Right atrium auricular region (tissue), 2 donors: ENCODE data around the gene TRIM7. TPM values are rescaled to one million over a fixed set of nuclear protein-coding genes. Genes with fewer than 3 reads are reported as not detected.
"Not testable (repeated sequence)": the region's sequence is repeated elsewhere in the genome, so short reads cannot be mapped to it uniquely, and the experiment has no call there.

Experiments used
- DNase-seq: peaks from one replicate; pipeline ENCODE4 v3.0.0-alpha.2; 2019; ENCODE audit warnings: low spot score
- H3K27ac ChIP-seq, 2 donors: fragments of 200-600 bp; sonication (generic); 1 replicate in 1 of 2; 2 replicates in 1 of 2; pipeline ENCODE4 v1.5.1; 2016 to 2019
- H3K27me3 ChIP-seq, 2 donors: fragments of 200-600 bp; sonication (generic); one replicate each; pipeline versions ENCODE4 v1.5.1 to v1.6.0; 2017 to 2019
- H3K36me3 ChIP-seq: fragments of 200-600 bp; sonication (generic); one replicate; pipeline ENCODE4 v1.5.1; 2016
- H3K4me1 ChIP-seq, 2 donors: fragments of 200-600 bp; sonication (generic); one replicate each; pipeline versions ENCODE4 v1.5.1 to v1.6.0; 2017 to 2019
- H3K4me3 ChIP-seq, 2 donors: fragments of 200-600 bp; sonication (generic); 1 replicate in 1 of 2; 2 replicates in 1 of 2; pipeline ENCODE4 v1.5.1; 2017 to 2019; ENCODE audit warnings: mild to moderate bottlenecking in 1 of 2, moderate library complexity in 1 of 2
- H3K9me3 ChIP-seq, 2 donors: fragments of 200-600 bp; sonication (generic); one replicate each; pipeline ENCODE4 v1.5.1; 2019
- total RNA-seq, 2 donors: library from RNA; depleted of rRNA; stranded (reverse); fragments of >200 nt; gene quantifications; one replicate each; pipeline ENCODE4 v1.1.0, GENCODE V29; 2016
- TF ChIP-seq, protein P1 (sequence below), 2 donors: fragments of 200-600 bp; sonication (generic); IDR thresholded peaks; one replicate each; pipeline ENCODE4 v1.5.1; 2019; ENCODE audit warnings: antibody characterized with exemption in 2 of 2

TRIM7 gene
- total RNA-seq, 2 donors from 2014 or later: 4.1 to 7.7 TPM

- Histone ChIP-seq H3K4me1 (peaks cover 0 to 20% of the 10 kb centered on the region in 2 donors), H3K27ac (no peak overlapping the region), H3K36me3 (no peaks in the 10 kb centered on the region), H3K9me3 (no peaks in the 10 kb centered on the region), H3K4me3 (no peak overlapping the region), H3K27me3 (peaks cover 24 to 40% of the 10 kb centered on the region in 2 donors)
- DNase-seq: no peak
- TF ChIP-seq, protein P1, sequence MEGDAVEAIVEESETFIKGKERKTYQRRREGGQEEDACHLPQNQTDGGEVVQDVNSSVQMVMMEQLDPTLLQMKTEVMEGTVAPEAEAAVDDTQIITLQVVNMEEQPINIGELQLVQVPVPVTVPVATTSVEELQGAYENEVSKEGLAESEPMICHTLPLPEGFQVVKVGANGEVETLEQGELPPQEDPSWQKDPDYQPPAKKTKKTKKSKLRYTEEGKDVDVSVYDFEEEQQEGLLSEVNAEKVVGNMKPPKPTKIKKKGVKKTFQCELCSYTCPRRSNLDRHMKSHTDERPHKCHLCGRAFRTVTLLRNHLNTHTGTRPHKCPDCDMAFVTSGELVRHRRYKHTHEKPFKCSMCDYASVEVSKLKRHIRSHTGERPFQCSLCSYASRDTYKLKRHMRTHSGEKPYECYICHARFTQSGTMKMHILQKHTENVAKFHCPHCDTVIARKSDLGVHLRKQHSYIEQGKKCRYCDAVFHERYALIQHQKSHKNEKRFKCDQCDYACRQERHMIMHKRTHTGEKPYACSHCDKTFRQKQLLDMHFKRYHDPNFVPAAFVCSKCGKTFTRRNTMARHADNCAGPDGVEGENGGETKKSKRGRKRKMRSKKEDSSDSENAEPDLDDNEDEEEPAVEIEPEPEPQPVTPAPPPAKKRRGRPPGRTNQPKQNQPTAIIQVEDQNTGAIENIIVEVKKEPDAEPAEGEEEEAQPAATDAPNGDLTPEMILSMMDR (IDR thresholded peaks at IDR 0.05): no peak
Observed at GRCh38 chr5:181170237-181170825, 34.7 kb downstream of the TRIM7 start.

DNA sequence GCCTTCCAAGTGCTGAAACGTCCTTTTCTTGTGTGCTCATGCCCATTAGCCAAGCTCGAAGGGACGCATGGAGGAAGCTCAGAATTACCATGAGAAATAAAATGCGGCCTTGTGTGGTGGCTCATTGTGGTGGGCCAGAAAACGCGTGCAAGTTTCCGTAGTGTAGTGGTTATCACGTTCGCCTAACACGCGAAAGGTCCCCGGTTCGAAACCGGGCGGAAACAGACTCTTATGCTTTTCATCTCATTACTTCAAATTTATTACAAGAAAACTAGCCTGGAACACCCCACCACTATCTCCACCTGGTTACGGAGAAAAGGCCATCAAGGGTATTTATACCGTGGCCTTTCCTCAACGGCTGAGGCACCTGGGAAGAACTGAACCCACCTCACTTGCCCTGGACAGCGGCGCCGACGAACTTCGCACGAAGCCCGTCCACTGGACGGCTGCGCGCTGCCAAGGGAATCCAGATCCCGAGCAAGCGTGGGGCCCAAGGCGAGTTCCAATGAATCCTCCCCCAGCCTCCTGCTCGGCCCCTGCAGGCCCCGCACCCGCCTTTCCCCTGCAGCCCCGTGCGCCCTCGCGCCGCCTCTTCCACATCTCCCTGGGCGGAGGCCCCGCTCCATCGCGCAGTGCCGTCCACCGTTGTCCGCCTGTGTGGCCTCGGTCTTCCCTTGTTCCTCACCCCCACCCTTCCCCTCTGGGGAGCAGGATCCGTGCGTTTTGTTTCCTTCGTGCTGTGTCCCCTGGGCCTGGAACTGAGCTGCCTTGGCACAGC, 35.3 kb downstream of the TRIM7 start:
- Histone ChIP-seq H3K4me1 (peaks cover 0 to 20% of the 10 kb centered on the region in 2 donors), H3K27me3 (peaks cover 24 to 39% of the 10 kb centered on the region in 2 donors)
- H3K36me3 ChIP-seq, H3K27ac ChIP-seq, H3K9me3 ChIP-seq, DNase-seq, H3K4me3 ChIP-seq: not testable (repeated sequence)

- H3K27me3 ChIP-seq: peaks cover 18 to 30% of the 10 kb centered on the region in 2 donors
- DNase-seq: no peak
Observed at GRCh38 chr5:181168595-181169118, 36.3 kb downstream of the TRIM7 start.

GRCh38 chr5:181167814-181168488, 37.0 kb downstream of the TRIM7 start:
- peaks cover 0 to 8% of the 10 kb centered on the region in 2 donors for H3K4me1 ChIP-seq
- no peak overlapping the region for H3K27ac ChIP-seq
- TF ChIP-seq, protein P1 (IDR thresholded peaks at IDR 0.05): peak in 1 of 2 donors; percentile 16
- no peak for DNase-seq
- no peak overlapping the region for H3K4me3 ChIP-seq
- no peaks in the 10 kb centered on the region for H3K36me3 ChIP-seq
- H3K9me3 ChIP-seq: no peaks in the 10 kb centered on the region
- H3K27me3 ChIP-seq: peaks cover 12 to 24% of the 10 kb centered on the region in 2 donors

More at GRCh38 chr5:181168595-181169118, 36.3 kb downstream of the TRIM7 start:
- Histone ChIP-seq H3K27ac (no peak overlapping the region), H3K9me3 (no peaks in the 10 kb centered on the region), H3K36me3 (no peaks in the 10 kb centered on the region), H3K4me1 (peaks cover 0 to 15% of the 10 kb centered on the region in 2 donors), H3K4me3 (no peak overlapping the region)
- TF ChIP-seq, protein P1 (IDR thresholded peaks at IDR 0.05): no peak

- no peaks in the 10 kb centered on the region for H3K36me3 ChIP-seq
- peaks cover 7 to 21% of the 10 kb centered on the region in 2 donors for H3K27me3 ChIP-seq
- no peaks in the 10 kb centered on the region for H3K9me3 ChIP-seq
- DNase-seq: no peak
- TF ChIP-seq, protein P1 (IDR thresholded peaks at IDR 0.05): no peak
- H3K4me3 ChIP-seq: no peak overlapping the region
- no peak overlapping the region for H3K27ac ChIP-seq
- H3K4me1 ChIP-seq: peaks cover 0 to 7% of the 10 kb centered on the region in 2 donors
Observed at GRCh38 chr5:181166812-181167733, 37.9 kb downstream of the TRIM7 start.
